ENCODE results near the gene MAN2A1.

DNA sequence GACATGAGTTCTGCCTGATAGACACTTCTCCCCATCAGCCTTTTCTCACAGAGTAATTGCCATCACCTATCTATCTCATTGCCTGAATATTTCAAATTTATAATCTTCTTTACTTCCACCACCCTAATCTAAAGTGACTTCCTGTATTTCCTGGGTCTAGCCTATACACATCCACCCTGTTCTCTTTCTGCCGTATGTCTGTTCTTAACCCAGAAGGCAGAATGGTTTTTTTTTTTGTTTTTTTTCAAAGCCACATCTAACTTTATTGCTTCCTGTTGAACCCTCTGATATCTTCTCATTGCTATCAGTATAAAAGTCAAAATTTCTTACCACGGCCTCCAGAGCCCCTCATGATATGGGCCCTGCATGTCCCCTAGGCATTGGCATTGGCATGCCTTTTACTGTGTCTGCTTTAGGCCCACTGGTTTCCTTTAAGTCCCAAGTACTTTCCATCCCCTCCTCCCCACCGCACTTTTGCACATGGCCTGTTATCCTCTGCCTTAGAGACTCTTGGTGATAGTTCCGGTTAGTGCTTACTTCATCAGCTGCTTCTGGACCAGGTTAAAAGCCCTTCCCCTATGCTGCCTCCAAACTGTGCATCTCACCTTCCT is 159.9 kb downstream of the MAN2A1 start:
- TF ChIP-seq CEBPB (IDR thresholded peaks at IDR 0.05), result no peak
- no peak for TF ChIP-seq EP300 (IDR thresholded peaks at IDR 0.05; ENCODE audit: borderline replicate concordance)
- TF ChIP-seq, protein P1, sequence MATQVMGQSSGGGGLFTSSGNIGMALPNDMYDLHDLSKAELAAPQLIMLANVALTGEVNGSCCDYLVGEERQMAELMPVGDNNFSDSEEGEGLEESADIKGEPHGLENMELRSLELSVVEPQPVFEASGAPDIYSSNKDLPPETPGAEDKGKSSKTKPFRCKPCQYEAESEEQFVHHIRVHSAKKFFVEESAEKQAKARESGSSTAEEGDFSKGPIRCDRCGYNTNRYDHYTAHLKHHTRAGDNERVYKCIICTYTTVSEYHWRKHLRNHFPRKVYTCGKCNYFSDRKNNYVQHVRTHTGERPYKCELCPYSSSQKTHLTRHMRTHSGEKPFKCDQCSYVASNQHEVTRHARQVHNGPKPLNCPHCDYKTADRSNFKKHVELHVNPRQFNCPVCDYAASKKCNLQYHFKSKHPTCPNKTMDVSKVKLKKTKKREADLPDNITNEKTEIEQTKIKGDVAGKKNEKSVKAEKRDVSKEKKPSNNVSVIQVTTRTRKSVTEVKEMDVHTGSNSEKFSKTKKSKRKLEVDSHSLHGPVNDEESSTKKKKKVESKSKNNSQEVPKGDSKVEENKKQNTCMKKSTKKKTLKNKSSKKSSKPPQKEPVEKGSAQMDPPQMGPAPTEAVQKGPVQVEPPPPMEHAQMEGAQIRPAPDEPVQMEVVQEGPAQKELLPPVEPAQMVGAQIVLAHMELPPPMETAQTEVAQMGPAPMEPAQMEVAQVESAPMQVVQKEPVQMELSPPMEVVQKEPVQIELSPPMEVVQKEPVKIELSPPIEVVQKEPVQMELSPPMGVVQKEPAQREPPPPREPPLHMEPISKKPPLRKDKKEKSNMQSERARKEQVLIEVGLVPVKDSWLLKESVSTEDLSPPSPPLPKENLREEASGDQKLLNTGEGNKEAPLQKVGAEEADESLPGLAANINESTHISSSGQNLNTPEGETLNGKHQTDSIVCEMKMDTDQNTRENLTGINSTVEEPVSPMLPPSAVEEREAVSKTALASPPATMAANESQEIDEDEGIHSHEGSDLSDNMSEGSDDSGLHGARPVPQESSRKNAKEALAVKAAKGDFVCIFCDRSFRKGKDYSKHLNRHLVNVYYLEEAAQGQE (IDR thresholded peaks at IDR 0.05; ENCODE audit: low read depth), result no peak
- TF ChIP-seq TCF12 (IDR thresholded peaks at IDR 0.05; ENCODE audit: low read depth), result no peak
- TF ChIP-seq ZBTB7A (IDR thresholded peaks at IDR 0.05; ENCODE audit: low read depth), result no peak
- TF ChIP-seq FOXM1 (IDR thresholded peaks at IDR 0.05; ENCODE audit: borderline replicate concordance, low read depth), result no peak
- TF ChIP-seq NFIC (IDR thresholded peaks at IDR 0.05), result no peak
